Activated CD4-positive, alpha-beta T cell treated with anti-CD3 and anti-CD28 coated beads, Interleukin-2, amount 50 U/mL, for 24 hours (primary cell): Measurements from ENCODE around the gene ERG.

Source experiments
- DNase-seq, 2 donors: peaks; one replicate each; pipeline ENCODE4 v3.0.0-alpha.2; 2020; ENCODE audit warnings: low read depth in 1 of 2, low spot score in 1 of 2

The ERG gene

GRCh38 chr21:38334866-38335265 is 163.4 kb downstream of the ERG start:
- no peak for DNase-seq

- DNase-seq, result no peak
These were observed 164.7 kb downstream of the ERG start for GRCh38 chr21:38333301-38334272.

DNA sequence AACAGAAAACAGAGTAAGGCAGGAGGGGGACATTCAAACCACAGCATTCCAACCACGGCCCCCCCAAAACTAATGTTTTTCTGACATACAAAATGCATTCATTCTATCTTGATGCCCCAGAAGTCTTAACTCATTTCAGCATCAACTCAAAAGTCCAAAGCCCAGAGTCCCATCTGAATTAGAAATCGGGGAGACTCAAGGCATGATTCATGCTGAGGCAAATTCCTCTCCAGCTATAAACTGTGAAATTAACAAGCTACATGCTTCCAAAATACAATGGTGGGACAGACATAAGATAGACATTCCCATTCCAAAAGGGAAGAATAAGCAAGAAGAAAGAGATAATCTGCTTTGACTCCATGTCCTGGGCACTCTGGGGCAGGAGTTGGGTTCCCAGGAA is 167.6 kb downstream of the ERG start:
- no peak for DNase-seq
